Measurements from ENCODE around the gene C22orf39.

- TF ChIP-seq EZH2 (IDR thresholded peaks at IDR 0.05; ENCODE audit: borderline replicate concordance, insufficient read depth, low read depth, low read length, poor library complexity, severe bottlenecking) (no peak), CTCF (IDR thresholded peaks at IDR 0.05) (no peak)
Observed at GRCh38 chr22:19461506-19461905, 14.0 kb upstream of the C22orf39 start.

Measured in B cell (primary cell).